Stimulated activated CD8-positive, alpha-beta memory T cell treated with anti-CD3 and anti-CD28 coated beads, Interleukin-7, amount 100 ng/mL, for 48 hours (primary cell): Measurements from ENCODE around the gene NFKBIE.

Experiments
- DNase-seq, 2 donors: peaks; one replicate each; pipeline ENCODE4 v3.0.0-alpha.2; 2020; ENCODE audit warnings: low read depth in 1 of 2; ENCODE audit errors: extremely low read depth in 1 of 2

The NFKBIE gene

GRCh38 chr6:44298055-44298803 lies 32.9 kb upstream of the NFKBIE start:
- no peak for DNase-seq

- DNase-seq = peak in 1 of 2 donors; percentile 20
Observed at GRCh38 chr6:44297063-44298038, 32.0 kb upstream of the NFKBIE start.

- DNase-seq = no peak
Observed at GRCh38 chr6:44294832-44295791, 29.8 kb upstream of the NFKBIE start.

GRCh38 chr6:44292661-44293365 lies 27.5 kb upstream of the NFKBIE start:
- no peak for DNase-seq

- no peak for DNase-seq
Observed at GRCh38 chr6:44291841-44292240, 26.5 kb upstream of the NFKBIE start.

GRCh38 chr6:44289726-44290260 lies 24.4 kb upstream of the NFKBIE start:
- DNase-seq = no peak

GRCh38 chr6:44286747-44287146 lies 21.4 kb upstream of the NFKBIE start:
- DNase-seq = no peak

- DNase-seq = no peak
Observed at GRCh38 chr6:44286285-44286565, 20.9 kb upstream of the NFKBIE start.

GRCh38 chr6:44285552-44286284 lies 20.4 kb upstream of the NFKBIE start:
- no peak for DNase-seq

GRCh38 chr6:44284867-44285266 lies 19.5 kb upstream of the NFKBIE start:
- no peak for DNase-seq

GRCh38 chr6:44284121-44284520 lies 18.8 kb upstream of the NFKBIE start:
- DNase-seq = no peak

- no peak for DNase-seq
Observed at GRCh38 chr6:44278774-44279697, 13.7 kb upstream of the NFKBIE start.

GRCh38 chr6:44278315-44278714 lies 13.0 kb upstream of the NFKBIE start:
- no peak for DNase-seq

- no peak for DNase-seq
Observed at GRCh38 chr6:44277763-44278162, 12.4 kb upstream of the NFKBIE start.

GRCh38 chr6:44276667-44277640 lies 11.6 kb upstream of the NFKBIE start:
- no peak for DNase-seq

GRCh38 chr6:44275749-44276648 lies 10.6 kb upstream of the NFKBIE start:
- DNase-seq = no peak
